ENCODE results near the gene GABPB1.

GABPB1 gene

GRCh38 chr15:50228866-50229265 is 126.1 kb downstream of the GABPB1 start:
- Histone ChIP-seq H3K4me3 (IDR thresholded peaks at IDR 0.05; ENCODE audit: insufficient read depth, low read depth, low read length) (no peak overlapping the region), H3K9ac (no peak overlapping the region), H3K4me2 (no peak overlapping the region), H3K36me3 (ENCODE audit: insufficient read depth) (no peaks in the 10 kb centered on the region), H3K27me3 (ENCODE audit: insufficient read depth, low read depth) (no peaks in the 10 kb centered on the region), H2AFZ (ENCODE audit: low read depth) (no peak overlapping the region), H3K79me2 (ENCODE audit: insufficient read depth, low read depth) (no peaks in the 10 kb centered on the region), H3K27ac (no peak overlapping the region), H4K20me1 (ENCODE audit: insufficient read depth) (no peaks in the 10 kb centered on the region), H3K4me1 (ENCODE audit: low read depth, poor library complexity, severe bottlenecking) (no peaks in the 10 kb centered on the region)
- TF ChIP-seq CTCF (conservative IDR thresholded peaks at IDR 0.05; ENCODE audit: low read depth, low read length): no peak

- Histone ChIP-seq H3K4me2 (no peak overlapping the region), H3K9ac (no peak overlapping the region), H4K20me1 (ENCODE audit: insufficient read depth) (no peaks in the 10 kb centered on the region), H3K36me3 (ENCODE audit: insufficient read depth) (no peaks in the 10 kb centered on the region), H3K4me1 (ENCODE audit: low read depth, poor library complexity, severe bottlenecking) (no peaks in the 10 kb centered on the region), H3K27ac (no peak overlapping the region), H3K27me3 (ENCODE audit: insufficient read depth, low read depth) (no peaks in the 10 kb centered on the region), H3K79me2 (ENCODE audit: insufficient read depth, low read depth) (no peaks in the 10 kb centered on the region), H3K4me3 (IDR thresholded peaks at IDR 0.05; ENCODE audit: insufficient read depth, low read depth, low read length) (no peak overlapping the region), H2AFZ (ENCODE audit: low read depth) (no peak overlapping the region)
- TF ChIP-seq CTCF (conservative IDR thresholded peaks at IDR 0.05; ENCODE audit: low read depth, low read length): no peak
Measured at GRCh38 chr15:50227076-50227475, 127.9 kb downstream of the GABPB1 start.

- Histone ChIP-seq H3K4me1 (ENCODE audit: low read depth, poor library complexity, severe bottlenecking) (no peaks in the 10 kb centered on the region), H3K27me3 (ENCODE audit: insufficient read depth, low read depth) (no peaks in the 10 kb centered on the region), H3K27ac (no peak overlapping the region), H3K4me3 (IDR thresholded peaks at IDR 0.05; ENCODE audit: insufficient read depth, low read depth, low read length) (no peak overlapping the region), H3K9ac (no peak overlapping the region), H3K36me3 (ENCODE audit: insufficient read depth) (no peaks in the 10 kb centered on the region), H2AFZ (ENCODE audit: low read depth) (no peak overlapping the region), H4K20me1 (ENCODE audit: insufficient read depth) (no peaks in the 10 kb centered on the region), H3K79me2 (ENCODE audit: insufficient read depth, low read depth) (no peaks in the 10 kb centered on the region), H3K4me2 (no peak overlapping the region)
- no peak for TF ChIP-seq CTCF (conservative IDR thresholded peaks at IDR 0.05; ENCODE audit: low read depth, low read length)
Measured at GRCh38 chr15:50225938-50226337, 129.1 kb downstream of the GABPB1 start.

Data from KMS-11 (cell line).